Natural killer cell (primary cell): ENCODE measurements around the gene SHC2. TPM values are rescaled to one million over a fixed set of nuclear protein-coding genes. Genes with fewer than 3 reads are reported as not detected.

ENCODE experiments used
- ATAC-seq, 3 donors: fragments of 150-1000 bp in 2 of 3; fragments of 200-7000 bp in 1 of 3; cut with Tn5 transposase; 1 replicate in 1 of 3; 2 replicates in 2 of 3; pipeline ENCODE4 v1.10.0; 2021; ENCODE audit warnings: mild to moderate bottlenecking in 2 of 3, moderate library complexity in 2 of 3
- DNase-seq, 2 donors: peaks; one replicate each; pipeline versions ENCODE4 v3.0.0 to v3.0.0-alpha.2; 2013 to 2021; ENCODE audit warnings: mixed read lengths in 1 of 2
- H3K27ac ChIP-seq: one replicate; pipeline ENCODE4 v1.5.1; 2013; ENCODE audit warnings: mild to moderate bottlenecking, low read length
- H3K27me3 ChIP-seq: one replicate; pipeline ENCODE4 v1.6.1; 2013; ENCODE audit warnings: low read length; ENCODE audit not compliant: control insufficient read depth, insufficient read depth
- H3K36me3 ChIP-seq: one replicate; pipeline ENCODE4 v1.6.1; 2013; ENCODE audit warnings: low read length; ENCODE audit not compliant: control insufficient read depth, insufficient read depth
- H3K4me1 ChIP-seq: one replicate; pipeline ENCODE4 v1.6.1; 2013; ENCODE audit warnings: low read length; ENCODE audit not compliant: control insufficient read depth, insufficient read depth
- H3K4me3 ChIP-seq: one replicate; pipeline ENCODE4 v1.5.1; 2013; ENCODE audit warnings: low read length
- H3K9me3 ChIP-seq: one replicate; pipeline ENCODE4 v1.6.1; 2013; ENCODE audit warnings: low read length; ENCODE audit not compliant: control insufficient read depth, insufficient read depth
- H3K27ac Mint-ChIP-seq, 2 donors: one replicate each; pipeline ENCODE4 v1.8.0; 2022; ENCODE audit warnings: mild to moderate bottlenecking in 2 of 2, mixed read lengths in 2 of 2, moderate library complexity in 1 of 2
- H3K27me3 Mint-ChIP-seq, 2 donors: one replicate each; pipeline ENCODE4 v1.8.0; 2022; ENCODE audit warnings: low read depth in 2 of 2, mixed read lengths in 2 of 2
- H3K36me3 Mint-ChIP-seq: one replicate; pipeline ENCODE4 v1.8.0; 2022; ENCODE audit warnings: mixed read lengths
- H3K4me1 Mint-ChIP-seq, 2 donors: one replicate each; pipeline ENCODE4 v1.8.0; 2022; ENCODE audit warnings: mixed read lengths in 2 of 2
- H3K4me3 Mint-ChIP-seq: one replicate; pipeline ENCODE4 v1.8.0; 2022; ENCODE audit warnings: mild to moderate bottlenecking, moderate library complexity, mixed read lengths
- H3K9me3 Mint-ChIP-seq, 2 donors: one replicate each; pipeline ENCODE4 v1.8.0; 2022; ENCODE audit warnings: mixed read lengths in 2 of 2
- WGBS: methylation state at CpG from one replicate; pipeline ENCODE4 v1.1.7; 2013; ENCODE audit warnings: missing lambda C conversion rate; ENCODE audit not compliant: insufficient coverage; 5-methylcytosine and 5-hydroxymethylcytosine counted together
- intact Hi-C: fragments of 100-400 bp; cut with micrococcal nuclease; formaldehyde crosslinking; loops from one replicate; pipeline ENCODE4 v1.14.2; 2022
- total RNA-seq, 4 donors: library from RNA; stranded (reverse); fragments of 120-200 nt in 1 of 4; gene quantifications; one replicate each; pipeline versions ENCODE4 v1.2.3 to v1.2.4, GENCODE V29; 2013 to 2022
- TF ChIP-seq, protein P1 (sequence below): fragments of 200-600 bp; IDR thresholded peaks from one replicate; pipeline ENCODE4 v1.8.0; 2022; ENCODE audit warnings: antibody characterized with exemption

SHC2 gene
- total RNA-seq, 3 donors from 2014 or later (not counting 1 experiment from before 2014, with no cell fraction given) = 0.75 TPM; not detected in 2

DNA sequence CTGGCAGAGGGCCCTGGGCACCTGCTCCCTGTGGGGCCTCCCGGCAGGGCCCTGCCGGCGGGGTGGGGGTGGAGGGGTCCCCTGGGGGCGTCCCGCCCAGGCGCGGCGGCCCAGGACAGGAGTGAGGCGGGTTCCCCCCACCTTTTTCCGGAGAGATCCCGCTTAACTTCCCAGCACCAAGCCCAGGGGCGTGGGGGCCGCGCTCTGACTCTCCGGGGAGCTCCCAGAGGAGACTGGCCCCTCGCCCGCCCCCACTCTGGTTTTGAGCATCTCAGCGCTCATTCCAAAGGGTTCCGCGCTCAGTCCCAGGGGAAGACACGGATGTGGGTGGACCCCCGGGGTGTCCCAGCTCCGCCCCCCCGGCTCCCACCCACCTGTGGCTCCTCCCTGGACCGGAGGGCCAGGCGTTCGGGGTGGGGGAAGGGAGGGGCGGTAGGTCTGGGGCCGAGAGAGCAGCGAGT lies 52.4 kb downstream of the SHC2 start:
- DNase-seq (no peak), ATAC-seq (peak in 1 of 3 donors; percentile 29)
- H3K9me3 Mint-ChIP-seq = no peaks in the 10 kb centered on the region
- 3% methylated on average over 26 of the region's 30 CpGs for WGBS
- Histone ChIP-seq H3K27ac (no peak overlapping the region), H3K9me3 (no peaks in the 10 kb centered on the region), H3K27me3 (peaks cover 20% of the 10 kb centered on the region), H3K36me3 (no peaks in the 10 kb centered on the region), H3K4me3 (no peak overlapping the region), H3K4me1 (peaks cover 14% of the 10 kb centered on the region)
- H3K4me1 Mint-ChIP-seq = peaks cover 5 to 7% of the 10 kb centered on the region in 2 donors
- no peaks in the 10 kb centered on the region for H3K36me3 Mint-ChIP-seq
- no peak overlapping the region for H3K27ac Mint-ChIP-seq
- peaks cover 8 to 9% of the 10 kb centered on the region in 2 donors for H3K27me3 Mint-ChIP-seq
- H3K4me3 Mint-ChIP-seq = peak overlapping the region; percentile 50
- intact Hi-C loops = no loop called here
- TF ChIP-seq, protein P1, sequence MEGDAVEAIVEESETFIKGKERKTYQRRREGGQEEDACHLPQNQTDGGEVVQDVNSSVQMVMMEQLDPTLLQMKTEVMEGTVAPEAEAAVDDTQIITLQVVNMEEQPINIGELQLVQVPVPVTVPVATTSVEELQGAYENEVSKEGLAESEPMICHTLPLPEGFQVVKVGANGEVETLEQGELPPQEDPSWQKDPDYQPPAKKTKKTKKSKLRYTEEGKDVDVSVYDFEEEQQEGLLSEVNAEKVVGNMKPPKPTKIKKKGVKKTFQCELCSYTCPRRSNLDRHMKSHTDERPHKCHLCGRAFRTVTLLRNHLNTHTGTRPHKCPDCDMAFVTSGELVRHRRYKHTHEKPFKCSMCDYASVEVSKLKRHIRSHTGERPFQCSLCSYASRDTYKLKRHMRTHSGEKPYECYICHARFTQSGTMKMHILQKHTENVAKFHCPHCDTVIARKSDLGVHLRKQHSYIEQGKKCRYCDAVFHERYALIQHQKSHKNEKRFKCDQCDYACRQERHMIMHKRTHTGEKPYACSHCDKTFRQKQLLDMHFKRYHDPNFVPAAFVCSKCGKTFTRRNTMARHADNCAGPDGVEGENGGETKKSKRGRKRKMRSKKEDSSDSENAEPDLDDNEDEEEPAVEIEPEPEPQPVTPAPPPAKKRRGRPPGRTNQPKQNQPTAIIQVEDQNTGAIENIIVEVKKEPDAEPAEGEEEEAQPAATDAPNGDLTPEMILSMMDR = no peak

DNA sequence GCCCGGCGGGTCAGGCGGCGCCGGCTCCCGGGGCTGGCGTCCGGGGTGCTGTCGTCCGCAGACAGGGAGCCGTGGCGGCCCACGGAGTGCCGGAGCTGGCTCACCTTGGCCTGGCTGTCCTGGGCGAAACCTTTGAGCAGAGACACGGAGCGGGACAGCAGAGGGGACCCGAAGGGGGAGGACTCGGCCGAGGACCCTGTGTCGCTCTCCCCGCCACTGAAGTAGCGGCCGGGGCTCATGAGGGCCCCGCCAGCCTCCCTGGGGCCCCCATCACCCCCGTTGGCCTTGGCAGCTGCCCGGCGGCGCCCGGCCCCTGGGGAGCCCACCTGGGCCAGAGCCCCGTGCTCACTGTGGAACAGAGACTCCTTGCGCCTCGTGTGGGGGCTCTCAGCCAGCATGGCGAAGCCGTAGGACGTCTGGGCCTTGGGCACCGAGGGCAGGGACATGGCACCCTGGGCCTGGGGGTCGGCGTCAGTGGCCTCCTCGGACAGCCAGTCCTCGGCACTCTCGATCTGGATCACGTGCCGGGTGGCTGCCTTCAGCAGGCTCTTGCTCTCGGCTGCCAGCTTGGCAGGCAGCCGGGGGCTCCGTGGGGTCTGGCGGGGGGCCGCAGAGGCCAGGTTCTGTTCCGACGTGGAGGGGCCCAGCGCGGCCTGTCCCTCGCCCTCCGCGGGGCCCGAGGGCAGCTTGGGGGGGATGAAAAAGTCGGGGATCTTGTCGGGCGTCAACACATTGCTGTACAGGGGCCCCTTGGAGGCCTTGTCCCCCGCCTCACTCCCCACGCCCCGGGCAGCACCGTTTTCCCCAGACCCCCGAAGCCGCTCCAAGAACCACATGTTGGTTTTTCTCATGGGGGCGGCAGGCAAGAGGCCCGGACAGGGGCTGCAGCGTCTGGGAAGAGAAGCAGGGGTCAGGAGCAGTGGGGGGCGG lies 53.1 kb downstream of the SHC2 start:
- H3K4me1 ChIP-seq = peaks cover 14% of the 10 kb centered on the region
- Mint-ChIP-seq H3K27me3 (peaks cover 8 to 11% of the 10 kb centered on the region in 2 donors), H3K4me3 (peak overlapping the region; percentile 50), H3K9me3 (no peaks in the 10 kb centered on the region), H3K4me1 (peaks cover 5 to 7% of the 10 kb centered on the region in 2 donors), H3K27ac (no peak overlapping the region), H3K36me3 (no peaks in the 10 kb centered on the region)
- H3K9me3 ChIP-seq = no peaks in the 10 kb centered on the region
- DNase-seq (no peak), ATAC-seq (no peak)
- no peaks in the 10 kb centered on the region for H3K36me3 ChIP-seq
- H3K27me3 ChIP-seq = peaks cover 20% of the 10 kb centered on the region
- H3K4me3 ChIP-seq = no peak overlapping the region
- intact Hi-C loops = no loop called here
- WGBS = 78% methylated on average over 70 of the region's 70 CpGs
- no peak overlapping the region for H3K27ac ChIP-seq
- TF ChIP-seq, protein P1 = no peak

DNA sequence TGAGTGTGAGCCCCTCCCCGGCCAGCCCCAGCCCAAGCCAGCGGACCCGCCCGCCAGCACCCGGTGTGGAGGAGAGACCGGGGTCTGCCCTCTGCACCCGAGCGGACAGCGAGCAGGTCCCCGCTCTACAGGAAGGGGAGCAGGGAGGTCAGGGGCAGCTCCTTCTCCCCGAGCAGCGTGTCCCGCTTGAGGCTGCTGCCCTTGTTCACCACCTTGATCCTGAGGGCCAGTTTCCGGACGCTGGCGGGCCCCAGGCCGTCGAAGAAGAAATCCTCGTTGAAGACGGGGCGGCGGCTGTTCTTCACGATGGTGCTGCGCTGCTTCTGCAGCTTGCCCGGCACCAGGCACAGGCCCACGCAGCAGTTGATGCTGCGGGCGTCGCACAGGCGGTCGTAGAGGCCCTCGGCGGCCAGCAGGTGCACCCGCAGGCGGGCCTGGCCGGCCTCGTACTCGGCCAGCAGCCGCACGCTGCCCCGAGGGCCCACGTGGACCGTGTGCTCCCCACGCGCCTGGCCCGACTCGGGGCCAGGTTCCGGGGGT lies 53.8 kb downstream of the SHC2 start:
- no peak for ATAC-seq
- Histone ChIP-seq H3K9me3 (no peaks in the 10 kb centered on the region), H3K36me3 (no peaks in the 10 kb centered on the region), H3K4me1 (peaks cover 14% of the 10 kb centered on the region), H3K27ac (no peak overlapping the region), H3K27me3 (peaks cover 20% of the 10 kb centered on the region), H3K4me3 (no peak overlapping the region)
- Mint-ChIP-seq H3K27me3 (peaks cover 8 to 11% of the 10 kb centered on the region in 2 donors), H3K4me1 (peaks cover 5 to 7% of the 10 kb centered on the region in 2 donors), H3K4me3 (no peak overlapping the region), H3K9me3 (no peaks in the 10 kb centered on the region), H3K27ac (no peak overlapping the region), H3K36me3 (no peaks in the 10 kb centered on the region)
- TF ChIP-seq, protein P1 = no peak
- 90% methylated on average over 48 of the region's 48 CpGs for WGBS
- intact Hi-C loops = no loop called here
- no peak for DNase-seq
